Ishikawa (cell line): ENCODE results near the gene SYCE1.

Experiments used
- CEBPB ChIP-seq: IDR thresholded peaks from 2 replicates; pipeline ENCODE4 v1.6.1; 2012
- EGR1 ChIP-seq: IDR thresholded peaks from 2 replicates; pipeline ENCODE4 v1.6.1; 2012
- EP300 ChIP-seq: IDR thresholded peaks from 2 replicates; pipeline ENCODE4 v1.6.1; 2012; ENCODE audit warnings: borderline replicate concordance
- YY1 ChIP-seq: IDR thresholded peaks from 2 replicates; pipeline ENCODE4 v1.6.1; 2012; ENCODE audit warnings: low read depth
- TF ChIP-seq, protein P1 (sequence below): IDR thresholded peaks from 2 replicates; pipeline ENCODE4 v1.6.1; 2012
- TF ChIP-seq, protein P2 (sequence below): IDR thresholded peaks from 2 replicates; pipeline ENCODE4 v1.6.1; 2012; ENCODE audit warnings: low read depth, mild to moderate bottlenecking
- TF ChIP-seq, protein P3 (sequence below): IDR thresholded peaks from 2 replicates; pipeline ENCODE4 v1.6.1; 2012

DNA sequence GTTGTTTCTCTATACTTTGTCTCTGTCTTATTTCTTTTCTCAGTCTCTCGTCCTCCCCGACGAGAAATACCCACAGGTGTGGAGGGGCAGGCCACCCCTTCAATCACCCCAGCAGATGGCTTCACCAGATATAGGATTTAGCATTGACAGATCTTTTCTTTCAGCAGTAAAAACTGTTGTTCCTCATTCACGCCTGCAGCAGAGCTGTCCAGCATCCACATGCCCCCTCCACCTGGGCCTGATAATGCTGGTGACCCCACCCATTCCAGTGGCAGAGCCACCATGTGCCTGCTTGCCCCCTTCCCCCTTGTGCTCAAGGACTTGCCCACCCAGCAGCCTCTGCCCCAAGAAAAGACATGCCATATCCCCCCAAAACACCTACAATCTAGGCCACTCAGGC lies 45.7 kb upstream of the SYCE1 start:
- TF ChIP-seq EP300, result no peak
- TF ChIP-seq YY1, result no peak
- TF ChIP-seq CEBPB, result no peak
- TF ChIP-seq EGR1, result no peak
- TF ChIP-seq, protein P1, sequence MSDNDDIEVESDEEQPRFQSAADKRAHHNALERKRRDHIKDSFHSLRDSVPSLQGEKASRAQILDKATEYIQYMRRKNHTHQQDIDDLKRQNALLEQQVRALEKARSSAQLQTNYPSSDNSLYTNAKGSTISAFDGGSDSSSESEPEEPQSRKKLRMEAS, result no peak
- TF ChIP-seq, protein P2, sequence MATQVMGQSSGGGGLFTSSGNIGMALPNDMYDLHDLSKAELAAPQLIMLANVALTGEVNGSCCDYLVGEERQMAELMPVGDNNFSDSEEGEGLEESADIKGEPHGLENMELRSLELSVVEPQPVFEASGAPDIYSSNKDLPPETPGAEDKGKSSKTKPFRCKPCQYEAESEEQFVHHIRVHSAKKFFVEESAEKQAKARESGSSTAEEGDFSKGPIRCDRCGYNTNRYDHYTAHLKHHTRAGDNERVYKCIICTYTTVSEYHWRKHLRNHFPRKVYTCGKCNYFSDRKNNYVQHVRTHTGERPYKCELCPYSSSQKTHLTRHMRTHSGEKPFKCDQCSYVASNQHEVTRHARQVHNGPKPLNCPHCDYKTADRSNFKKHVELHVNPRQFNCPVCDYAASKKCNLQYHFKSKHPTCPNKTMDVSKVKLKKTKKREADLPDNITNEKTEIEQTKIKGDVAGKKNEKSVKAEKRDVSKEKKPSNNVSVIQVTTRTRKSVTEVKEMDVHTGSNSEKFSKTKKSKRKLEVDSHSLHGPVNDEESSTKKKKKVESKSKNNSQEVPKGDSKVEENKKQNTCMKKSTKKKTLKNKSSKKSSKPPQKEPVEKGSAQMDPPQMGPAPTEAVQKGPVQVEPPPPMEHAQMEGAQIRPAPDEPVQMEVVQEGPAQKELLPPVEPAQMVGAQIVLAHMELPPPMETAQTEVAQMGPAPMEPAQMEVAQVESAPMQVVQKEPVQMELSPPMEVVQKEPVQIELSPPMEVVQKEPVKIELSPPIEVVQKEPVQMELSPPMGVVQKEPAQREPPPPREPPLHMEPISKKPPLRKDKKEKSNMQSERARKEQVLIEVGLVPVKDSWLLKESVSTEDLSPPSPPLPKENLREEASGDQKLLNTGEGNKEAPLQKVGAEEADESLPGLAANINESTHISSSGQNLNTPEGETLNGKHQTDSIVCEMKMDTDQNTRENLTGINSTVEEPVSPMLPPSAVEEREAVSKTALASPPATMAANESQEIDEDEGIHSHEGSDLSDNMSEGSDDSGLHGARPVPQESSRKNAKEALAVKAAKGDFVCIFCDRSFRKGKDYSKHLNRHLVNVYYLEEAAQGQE, result no peak
- TF ChIP-seq, protein P3, sequence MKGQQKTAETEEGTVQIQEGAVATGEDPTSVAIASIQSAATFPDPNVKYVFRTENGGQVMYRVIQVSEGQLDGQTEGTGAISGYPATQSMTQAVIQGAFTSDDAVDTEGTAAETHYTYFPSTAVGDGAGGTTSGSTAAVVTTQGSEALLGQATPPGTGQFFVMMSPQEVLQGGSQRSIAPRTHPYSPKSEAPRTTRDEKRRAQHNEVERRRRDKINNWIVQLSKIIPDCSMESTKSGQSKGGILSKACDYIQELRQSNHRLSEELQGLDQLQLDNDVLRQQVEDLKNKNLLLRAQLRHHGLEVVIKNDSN, result no peak
